Prostate gland (tissue), 2 donors: Measurements from ENCODE around the gene NEK2. TPM values are rescaled to one million over a fixed set of nuclear protein-coding genes. Genes with fewer than 3 reads are reported as not detected.
A peak's percentile ranks its signal among the peaks of the same experiment; 100 is the strongest.

Experiments
- DNase-seq: peaks from one replicate; pipeline ENCODE4 v3.0.0-alpha.2; 2019; ENCODE audit warnings: low spot score
- H3K27ac ChIP-seq, 2 donors: fragments of 200-600 bp; sonication (generic); 2 replicates each; pipeline ENCODE4 v1.5.1; 2017 to 2019
- H3K27me3 ChIP-seq: fragments of 200-600 bp; sonication (generic); replicated peaks from 2 replicates; pipeline ENCODE4 v1.5.1; 2019; ENCODE audit not compliant: insufficient read depth
- H3K36me3 ChIP-seq, 2 donors: fragments of 200-600 bp; sonication (generic); 1 replicate in 1 of 2; 2 replicates in 1 of 2; pipeline versions ENCODE4 v1.5.1 to v1.8.1; 2017 to 2019
- H3K4me1 ChIP-seq: fragments of 200-600 bp; sonication (generic); replicated peaks from 2 replicates; pipeline ENCODE4 v1.5.1; 2019
- H3K4me3 ChIP-seq, 2 donors: fragments of 200-600 bp; sonication (generic); 2 replicates each; pipeline ENCODE4 v1.5.1; 2017 to 2019
- H3K9me3 ChIP-seq: fragments of 200-600 bp; sonication (generic); 2 replicates; pipeline ENCODE4 v1.5.1; 2017
- POLR2A ChIP-seq: fragments of 450-650 bp; IDR thresholded peaks from one replicate; pipeline ENCODE4 v1.6.1; 2016; ENCODE audit warnings: antibody characterized with exemption, mild to moderate bottlenecking
- POLR2AphosphoS5 ChIP-seq: sonication (generic); formaldehyde crosslinking; IDR thresholded peaks from one replicate; pipeline ENCODE4 v1.6.1; 2017; ENCODE audit warnings: antibody characterized with exemption
- WGBS: methylation state at CpG from one replicate; pipeline ENCODE4 v1.1.5; 2018; 5-methylcytosine and 5-hydroxymethylcytosine counted together
- intact Hi-C: fragments of 100-400 bp; cut with DNase I; formaldehyde crosslinking; loops from one replicate; pipeline ENCODE4 v1.14.2; 2022
- total RNA-seq, 2 donors: library from RNA; depleted of rRNA; stranded (reverse); fragments of >200 nt; gene quantifications; one replicate each; pipeline ENCODE4 v1.1.0, GENCODE V29; 2016
- TF ChIP-seq, protein P1 (sequence below), 4 experiments: fragments of 200-600 bp in 2 of 4; fragments of 450-650 bp in 2 of 4; sonication (generic) in 2 of 4; IDR thresholded peaks; 1 replicate in 3 of 4; 2 replicates in 1 of 4; pipeline ENCODE4 v1.5.1; 2016 to 2019; ENCODE audit warnings: antibody characterized with exemption in 4 of 4, mild to moderate bottlenecking in 2 of 4, moderate library complexity in 2 of 4

The NEK2 gene
- total RNA-seq, 2 donors from 2014 or later: 1.7 to 8.5 TPM

DNA sequence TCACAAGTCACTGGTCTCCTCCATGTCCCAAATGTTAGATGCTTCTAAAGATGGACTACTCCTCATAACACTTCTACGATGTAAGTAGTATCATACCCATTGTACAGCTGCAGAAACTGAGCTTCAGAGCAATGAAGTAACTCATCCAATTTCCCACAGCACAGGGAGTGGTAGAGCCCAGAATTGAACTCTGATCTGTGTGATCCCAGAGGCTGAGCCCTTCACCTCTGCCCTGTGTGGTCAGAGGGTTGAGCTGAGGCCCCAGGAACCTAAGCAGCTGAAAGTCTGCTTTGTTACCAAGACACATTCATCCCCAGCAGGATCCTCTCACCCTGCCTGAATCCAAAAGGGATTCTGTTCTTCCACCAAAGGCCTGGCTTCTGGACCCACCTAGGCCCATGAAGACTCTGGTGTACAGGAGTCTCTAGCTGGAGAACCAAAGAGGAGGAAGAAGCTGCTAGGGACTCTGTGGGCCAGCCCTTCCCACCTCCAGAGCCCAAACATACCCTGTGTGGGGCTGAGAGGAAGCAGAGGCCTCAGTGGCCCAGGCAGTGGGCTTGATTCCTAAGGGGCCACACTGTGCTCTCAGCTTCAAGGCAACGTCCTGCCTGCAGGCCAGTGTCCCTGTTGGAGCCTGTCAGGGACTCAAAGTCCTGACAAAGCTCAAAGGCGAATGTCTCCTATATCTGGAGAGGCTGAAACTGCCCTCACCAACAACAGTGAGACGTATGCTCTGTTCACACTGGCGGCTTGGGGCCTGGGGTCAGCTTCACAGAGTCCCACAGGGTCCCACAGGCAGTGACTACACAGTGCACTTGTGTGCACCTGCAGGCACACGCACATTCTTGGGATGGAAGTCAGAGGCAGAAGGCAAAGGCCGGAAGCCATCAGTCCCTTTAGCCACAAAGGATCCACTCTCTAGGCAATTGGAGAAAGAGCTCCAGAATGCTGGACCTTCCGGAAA is 56.1 kb downstream of the NEK2 start:
- intact Hi-C loops: loop anchor here (5.0 kb wide), 1 partner anchor 42 kb away; the partner anchor contains the start of gene SLC30A1
- Histone ChIP-seq H3K27ac (no peak overlapping the region), H3K9me3 (no peaks in the 10 kb centered on the region), H3K4me3 (no peak overlapping the region), H3K36me3 (no peaks in the 10 kb centered on the region), H3K4me1 (no peaks in the 10 kb centered on the region), H3K27me3 (no peaks in the 10 kb centered on the region)
- DNase-seq: no peak
- 84% methylated on average over 8 of the region's 8 CpGs for WGBS
- TF ChIP-seq, protein P1, sequence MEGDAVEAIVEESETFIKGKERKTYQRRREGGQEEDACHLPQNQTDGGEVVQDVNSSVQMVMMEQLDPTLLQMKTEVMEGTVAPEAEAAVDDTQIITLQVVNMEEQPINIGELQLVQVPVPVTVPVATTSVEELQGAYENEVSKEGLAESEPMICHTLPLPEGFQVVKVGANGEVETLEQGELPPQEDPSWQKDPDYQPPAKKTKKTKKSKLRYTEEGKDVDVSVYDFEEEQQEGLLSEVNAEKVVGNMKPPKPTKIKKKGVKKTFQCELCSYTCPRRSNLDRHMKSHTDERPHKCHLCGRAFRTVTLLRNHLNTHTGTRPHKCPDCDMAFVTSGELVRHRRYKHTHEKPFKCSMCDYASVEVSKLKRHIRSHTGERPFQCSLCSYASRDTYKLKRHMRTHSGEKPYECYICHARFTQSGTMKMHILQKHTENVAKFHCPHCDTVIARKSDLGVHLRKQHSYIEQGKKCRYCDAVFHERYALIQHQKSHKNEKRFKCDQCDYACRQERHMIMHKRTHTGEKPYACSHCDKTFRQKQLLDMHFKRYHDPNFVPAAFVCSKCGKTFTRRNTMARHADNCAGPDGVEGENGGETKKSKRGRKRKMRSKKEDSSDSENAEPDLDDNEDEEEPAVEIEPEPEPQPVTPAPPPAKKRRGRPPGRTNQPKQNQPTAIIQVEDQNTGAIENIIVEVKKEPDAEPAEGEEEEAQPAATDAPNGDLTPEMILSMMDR (IDR thresholded peaks at IDR 0.05): no peak
- TF ChIP-seq POLR2A (no peak), POLR2AphosphoS5 (no peak)

GRCh38 chr1:211616965-211617297 is 58.5 kb downstream of the NEK2 start:
- H3K4me3 ChIP-seq: no peak overlapping the region

GRCh38 chr1:211616231-211616964 is 59.0 kb downstream of the NEK2 start:
- Histone ChIP-seq H3K27ac (peak overlapping the region; percentile 39 to 42), H3K9me3 (no peaks in the 10 kb centered on the region), H3K27me3 (no peaks in the 10 kb centered on the region), H3K36me3 (no peaks in the 10 kb centered on the region), H3K4me3 (no peak overlapping the region), H3K4me1 (no peaks in the 10 kb centered on the region)
- intact Hi-C loops: loop anchor here (5.0 kb wide), 1 partner anchor 39 kb away; the partner anchor contains the start of gene SLC30A1
- DNase-seq: peak; percentile 58
- 42% methylated on average over 13 of the region's 13 CpGs for WGBS
- TF ChIP-seq, protein P1 (IDR thresholded peaks at IDR 0.05): no peak
- peak; percentile 77 for TF ChIP-seq POLR2AphosphoS5
- no peak for TF ChIP-seq POLR2A

More at GRCh38 chr1:211616965-211617297, 58.5 kb downstream of the NEK2 start:
- H3K9me3 ChIP-seq: no peaks in the 10 kb centered on the region
- peak overlapping the region; percentile 39 to 42 for H3K27ac ChIP-seq
- no peak for TF ChIP-seq POLR2AphosphoS5
- TF ChIP-seq, protein P1 (IDR thresholded peaks at IDR 0.05): no peak
- no peak for TF ChIP-seq POLR2A
- no peak for DNase-seq
- 84% methylated on average over 5 of the region's 5 CpGs for WGBS
- H3K27me3 ChIP-seq: no peaks in the 10 kb centered on the region
- H3K4me1 ChIP-seq: no peaks in the 10 kb centered on the region
- H3K36me3 ChIP-seq: no peaks in the 10 kb centered on the region
- intact Hi-C loops: loop anchor here (5.0 kb wide), 1 partner anchor 40 kb away; the partner anchor contains the start of gene SLC30A1

- H3K4me3 ChIP-seq: no peak overlapping the region
- DNase-seq: no peak
- no peaks in the 10 kb centered on the region for H3K4me1 ChIP-seq
- no peaks in the 10 kb centered on the region for H3K9me3 ChIP-seq
- WGBS: 87% methylated on average over 11 of the region's 11 CpGs
- no peaks in the 10 kb centered on the region for H3K27me3 ChIP-seq
- H3K27ac ChIP-seq: no peak overlapping the region
- TF ChIP-seq, protein P1 (IDR thresholded peaks at IDR 0.05): no peak
- TF ChIP-seq POLR2AphosphoS5 (no peak), POLR2A (no peak)
- H3K36me3 ChIP-seq: no peaks in the 10 kb centered on the region
- intact Hi-C loops: loop anchor here (5.0 kb wide), 1 partner anchor 37 kb away; the partner anchor contains the start of gene SLC30A1
Measured at GRCh38 chr1:211614615-211615014, 60.8 kb downstream of the NEK2 start.
